Measurements from ENCODE around the gene TLR6. TPM values are rescaled to one million over a fixed set of nuclear protein-coding genes. Genes with fewer than 3 reads are reported as not detected.

The TLR6 gene
- total RNA-seq, 2 donors from 2014 or later: 3.6 to 3.8 TPM

Other genes with a start within 250 kb of the TLR6 start
- gene KLF3, start 192.6 kb downstream of the TLR6 start, total RNA-seq: 1 to 10 TPM; 7.4 to 9.6 TPM
- gene TLR10, start 73.8 kb downstream of the TLR6 start, total RNA-seq: under 1 TPM in 1 of 2 donors, not detected in 1; 0.12 TPM
- 1 to 10 TPM; 1.9 to 3.2 TPM for gene TLR1, start 52.0 kb downstream of the TLR6 start, total RNA-seq
- gene FAM114A1, start 11.0 kb upstream of the TLR6 start, total RNA-seq: under 1 TPM; 0.48 to 0.83 TPM
- gene TMEM156, start 175.6 kb upstream of the TLR6 start, total RNA-seq: 10 to 100 TPM; 37.2 to 56.8 TPM
- gene KLHL5, start 205.4 kb upstream of the TLR6 start, total RNA-seq: 10 to 100 TPM; 31.7 to 42.5 TPM